ENCODE data around the gene GJA9.

Gene GJA9

DNA sequence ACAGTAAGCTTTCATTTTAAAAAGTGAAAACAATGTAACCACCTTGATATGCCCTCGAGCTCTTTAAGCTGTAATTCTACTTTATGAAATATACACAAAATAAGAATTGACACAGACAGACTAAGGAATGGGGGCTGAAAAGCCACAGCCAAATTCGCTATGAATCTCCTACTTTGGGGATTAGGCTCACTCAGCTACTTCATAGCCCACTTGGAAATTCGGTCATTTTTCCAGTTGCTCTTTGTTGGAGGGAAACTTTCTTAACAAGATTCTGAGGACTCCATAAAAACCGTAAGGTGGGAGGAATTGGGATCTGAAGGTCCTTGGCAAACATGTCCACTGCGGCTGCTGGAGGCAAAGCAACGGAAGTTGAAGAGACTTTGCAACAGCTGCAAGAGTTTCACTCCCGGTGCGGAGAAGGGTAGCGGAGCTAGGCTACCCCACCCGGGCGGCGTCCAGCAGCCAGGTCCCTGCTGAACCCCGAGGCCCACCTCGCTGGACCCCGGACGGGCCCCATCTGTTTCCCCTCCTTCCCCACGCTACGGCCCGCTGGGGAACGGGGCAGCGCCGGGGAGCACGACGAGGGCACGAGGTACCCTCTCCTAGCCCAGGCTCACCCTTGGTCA lies 8.9 kb downstream of the GJA9 start:
- TF ChIP-seq EGR1 (IDR thresholded peaks at IDR 0.05) (no peak), CREB1 (IDR thresholded peaks at IDR 0.05; ENCODE audit: low read depth) (no peak), FOXM1 (IDR thresholded peaks at IDR 0.05; ENCODE audit: borderline replicate concordance, low read depth) (no peak)

DNA sequence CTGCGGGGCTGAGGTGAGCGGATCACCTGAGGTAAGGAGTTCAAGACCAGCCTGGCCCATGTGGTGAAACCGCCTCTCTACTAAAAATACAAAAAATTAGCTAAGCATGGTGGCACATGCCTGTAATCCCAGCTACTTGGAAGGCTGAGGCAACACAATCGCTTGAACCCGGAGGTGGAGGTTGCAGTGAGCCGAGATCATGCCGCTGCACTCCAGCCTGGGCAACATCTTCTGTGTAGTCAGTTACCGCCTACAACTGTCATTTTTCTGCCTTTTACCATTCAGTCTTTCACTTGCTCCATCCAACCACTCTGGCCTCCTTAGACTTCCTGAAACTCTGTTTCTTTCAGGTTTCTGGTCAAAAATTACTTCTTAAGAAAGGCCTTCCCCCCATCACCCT lies 10.4 kb downstream of the GJA9 start:
- TF ChIP-seq RAD21 (IDR thresholded peaks at IDR 0.05; ENCODE audit: low read depth) (no peak), TAF1 (IDR thresholded peaks at IDR 0.05; ENCODE audit: low read depth) (no peak), NFIC (IDR thresholded peaks at IDR 0.05) (no peak), EP300 (IDR thresholded peaks at IDR 0.05; ENCODE audit: borderline replicate concordance) (no peak), TCF12 (IDR thresholded peaks at IDR 0.05; ENCODE audit: low read depth) (no peak), YY1 (IDR thresholded peaks at IDR 0.05; ENCODE audit: low read depth) (no peak), CREB1 (IDR thresholded peaks at IDR 0.05; ENCODE audit: low read depth) (no peak), FOXM1 (IDR thresholded peaks at IDR 0.05; ENCODE audit: borderline replicate concordance, low read depth) (no peak)
- TF ChIP-seq, protein P1, sequence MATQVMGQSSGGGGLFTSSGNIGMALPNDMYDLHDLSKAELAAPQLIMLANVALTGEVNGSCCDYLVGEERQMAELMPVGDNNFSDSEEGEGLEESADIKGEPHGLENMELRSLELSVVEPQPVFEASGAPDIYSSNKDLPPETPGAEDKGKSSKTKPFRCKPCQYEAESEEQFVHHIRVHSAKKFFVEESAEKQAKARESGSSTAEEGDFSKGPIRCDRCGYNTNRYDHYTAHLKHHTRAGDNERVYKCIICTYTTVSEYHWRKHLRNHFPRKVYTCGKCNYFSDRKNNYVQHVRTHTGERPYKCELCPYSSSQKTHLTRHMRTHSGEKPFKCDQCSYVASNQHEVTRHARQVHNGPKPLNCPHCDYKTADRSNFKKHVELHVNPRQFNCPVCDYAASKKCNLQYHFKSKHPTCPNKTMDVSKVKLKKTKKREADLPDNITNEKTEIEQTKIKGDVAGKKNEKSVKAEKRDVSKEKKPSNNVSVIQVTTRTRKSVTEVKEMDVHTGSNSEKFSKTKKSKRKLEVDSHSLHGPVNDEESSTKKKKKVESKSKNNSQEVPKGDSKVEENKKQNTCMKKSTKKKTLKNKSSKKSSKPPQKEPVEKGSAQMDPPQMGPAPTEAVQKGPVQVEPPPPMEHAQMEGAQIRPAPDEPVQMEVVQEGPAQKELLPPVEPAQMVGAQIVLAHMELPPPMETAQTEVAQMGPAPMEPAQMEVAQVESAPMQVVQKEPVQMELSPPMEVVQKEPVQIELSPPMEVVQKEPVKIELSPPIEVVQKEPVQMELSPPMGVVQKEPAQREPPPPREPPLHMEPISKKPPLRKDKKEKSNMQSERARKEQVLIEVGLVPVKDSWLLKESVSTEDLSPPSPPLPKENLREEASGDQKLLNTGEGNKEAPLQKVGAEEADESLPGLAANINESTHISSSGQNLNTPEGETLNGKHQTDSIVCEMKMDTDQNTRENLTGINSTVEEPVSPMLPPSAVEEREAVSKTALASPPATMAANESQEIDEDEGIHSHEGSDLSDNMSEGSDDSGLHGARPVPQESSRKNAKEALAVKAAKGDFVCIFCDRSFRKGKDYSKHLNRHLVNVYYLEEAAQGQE (IDR thresholded peaks at IDR 0.05; ENCODE audit: low read depth) = no peak
- TF ChIP-seq, protein P2, sequence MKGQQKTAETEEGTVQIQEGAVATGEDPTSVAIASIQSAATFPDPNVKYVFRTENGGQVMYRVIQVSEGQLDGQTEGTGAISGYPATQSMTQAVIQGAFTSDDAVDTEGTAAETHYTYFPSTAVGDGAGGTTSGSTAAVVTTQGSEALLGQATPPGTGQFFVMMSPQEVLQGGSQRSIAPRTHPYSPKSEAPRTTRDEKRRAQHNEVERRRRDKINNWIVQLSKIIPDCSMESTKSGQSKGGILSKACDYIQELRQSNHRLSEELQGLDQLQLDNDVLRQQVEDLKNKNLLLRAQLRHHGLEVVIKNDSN (IDR thresholded peaks at IDR 0.05) = no peak

DNA sequence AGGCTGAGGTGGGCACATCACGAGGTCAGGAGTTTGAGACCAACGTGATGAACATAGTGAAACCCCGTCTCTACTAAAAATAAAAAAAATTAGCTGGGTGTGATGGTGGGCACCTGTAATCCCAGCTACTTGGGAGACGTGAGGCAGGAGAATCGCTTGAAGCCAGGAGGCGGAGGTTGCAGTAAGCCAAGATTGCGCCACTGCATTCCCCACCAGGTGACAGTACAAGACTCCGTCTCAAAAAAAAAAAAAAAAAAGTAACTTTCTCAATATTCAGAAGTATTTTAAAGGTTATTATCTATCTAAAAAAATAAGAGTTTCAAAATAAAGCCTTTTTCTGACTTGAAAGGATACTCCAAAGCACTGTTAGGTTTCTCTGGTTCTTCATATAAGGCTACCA lies 14.2 kb downstream of the GJA9 start:
- TF ChIP-seq NFIC (IDR thresholded peaks at IDR 0.05) = no peak
- TF ChIP-seq, protein P2 (IDR thresholded peaks at IDR 0.05) = no peak
- TF ChIP-seq, protein P1 (IDR thresholded peaks at IDR 0.05; ENCODE audit: low read depth) = no peak
- no peak for TF ChIP-seq FOXM1 (IDR thresholded peaks at IDR 0.05; ENCODE audit: borderline replicate concordance, low read depth)
- TF ChIP-seq TCF12 (IDR thresholded peaks at IDR 0.05; ENCODE audit: low read depth) = no peak
- TF ChIP-seq ZBTB7A (IDR thresholded peaks at IDR 0.05; ENCODE audit: low read depth) = no peak
- TF ChIP-seq TAF1 (IDR thresholded peaks at IDR 0.05; ENCODE audit: low read depth) = no peak
- TF ChIP-seq CREB1 (IDR thresholded peaks at IDR 0.05; ENCODE audit: low read depth) = no peak
- TF ChIP-seq TEAD4 (IDR thresholded peaks at IDR 0.05) = no peak
- no peak for TF ChIP-seq YY1 (IDR thresholded peaks at IDR 0.05; ENCODE audit: low read depth)
- no peak for TF ChIP-seq CEBPB (IDR thresholded peaks at IDR 0.05)
- TF ChIP-seq EP300 (IDR thresholded peaks at IDR 0.05; ENCODE audit: borderline replicate concordance) = no peak
- no peak for TF ChIP-seq RAD21 (IDR thresholded peaks at IDR 0.05; ENCODE audit: low read depth)
- no peak for TF ChIP-seq EGR1 (IDR thresholded peaks at IDR 0.05)
- TF ChIP-seq, protein P3, sequence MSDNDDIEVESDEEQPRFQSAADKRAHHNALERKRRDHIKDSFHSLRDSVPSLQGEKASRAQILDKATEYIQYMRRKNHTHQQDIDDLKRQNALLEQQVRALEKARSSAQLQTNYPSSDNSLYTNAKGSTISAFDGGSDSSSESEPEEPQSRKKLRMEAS (IDR thresholded peaks at IDR 0.05) = no peak

DNA sequence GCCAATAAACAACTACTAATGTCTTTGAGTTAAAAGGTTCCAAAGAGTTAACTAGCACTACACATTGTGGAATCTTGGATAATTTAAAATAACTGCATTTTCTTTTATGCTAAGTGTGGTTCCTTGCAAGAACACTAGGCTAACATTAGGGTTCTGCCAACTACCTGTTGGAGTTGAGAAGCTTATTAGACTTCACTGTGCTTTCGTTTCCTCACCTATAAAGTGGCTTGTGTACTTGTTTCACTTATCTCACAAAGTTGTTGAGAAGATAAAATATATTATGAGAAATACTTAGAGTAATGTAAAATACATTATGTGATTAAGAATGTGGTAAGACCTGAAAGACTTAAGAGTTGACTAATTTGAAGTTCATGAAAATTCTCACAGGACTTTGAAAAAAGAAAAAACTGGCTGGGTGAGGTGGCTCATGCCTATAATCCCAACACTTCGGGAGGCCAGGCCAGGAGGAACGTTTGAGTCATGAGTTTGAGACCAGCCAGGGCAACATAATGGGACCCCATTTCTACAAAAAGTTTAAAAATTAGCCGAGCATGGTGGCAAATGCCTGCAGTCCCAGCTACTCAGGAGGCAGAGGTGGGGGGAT lies 16.2 kb downstream of the GJA9 start:
- TF ChIP-seq, protein P1 (IDR thresholded peaks at IDR 0.05; ENCODE audit: low read depth) = no peak
- TF ChIP-seq CREB1 (IDR thresholded peaks at IDR 0.05; ENCODE audit: low read depth) = no peak
- no peak for TF ChIP-seq YY1 (IDR thresholded peaks at IDR 0.05; ENCODE audit: low read depth)
- no peak for TF ChIP-seq RAD21 (IDR thresholded peaks at IDR 0.05; ENCODE audit: low read depth)
- TF ChIP-seq, protein P3 (IDR thresholded peaks at IDR 0.05) = no peak
- no peak for TF ChIP-seq CEBPB (IDR thresholded peaks at IDR 0.05)
- TF ChIP-seq EGR1 (IDR thresholded peaks at IDR 0.05) = no peak
- TF ChIP-seq FOXM1 (IDR thresholded peaks at IDR 0.05; ENCODE audit: borderline replicate concordance, low read depth) = no peak
- TF ChIP-seq TEAD4 (IDR thresholded peaks at IDR 0.05) = no peak
- no peak for TF ChIP-seq EP300 (IDR thresholded peaks at IDR 0.05; ENCODE audit: borderline replicate concordance)
